HepG2 (cell line): Measurements from ENCODE around the gene DCTN1. TPM values are rescaled to one million over a fixed set of nuclear protein-coding genes. Genes with fewer than 3 reads are reported as not detected.

Experiments used
- ATAC-seq: fragments of 200-7000 bp; cut with Tn5 transposase; 3 replicates; pipeline ENCODE4 v1.9.1; 2020; ENCODE audit warnings: mild to moderate bottlenecking, moderate library complexity
- BruUV-seq: library from RNA; stranded (reverse); fragments of 400-500 nt; replicated peaks from 2 replicates; lab custom pipeline; 2021; lab: Mats Ljungman, UMichigan
- CTCF ChIA-PET: fragments of 300-600 bp; formaldehyde crosslinking; extraction: SDS; loops from one replicate; lab custom pipeline; 2021; ENCODE audit warnings: low total read pairs, inconsistent platforms, low intra/inter-chr PET ratio; lab: Yijun Ruan, JAX
- POLR2A ChIA-PET: fragments of 350-600 bp; sonication (Branson Sonifier 250); formaldehyde crosslinking; loops from one replicate; lab custom pipeline; 2020; ENCODE audit warnings: antibody characterized with exemption, inconsistent platforms; lab: Yijun Ruan, JAX
- DNase-seq: peaks from one replicate; pipeline ENCODE4 v3.0.0-alpha.2; 2015; ENCODE audit warnings: low spot score
- FAIRE-seq: peaks from 3 replicates; lab custom pipeline; 2011; peaks lifted over from hg19 to GRCh38; lab: Jason Lieb, UNC
- H2AFZ ChIP-seq: one replicate; pipeline ENCODE4 v1.6.1; 2011; ENCODE audit warnings: low read length, inconsistent platforms
- H3K27ac ChIP-seq: fragments of 300-600 bp; 3 replicates; pipeline ENCODE4 v1.8.0; 2011; ENCODE audit warnings: mixed run types, mild to moderate bottlenecking, mixed read lengths, low read length, inconsistent platforms; ENCODE audit not compliant: insufficient read depth; ENCODE audit errors: extremely low read length
- H3K27me3 ChIP-seq, 2 experiments: fragments of 200-600 bp in 1 of 2; 2 replicates in 1 of 2; 3 replicates in 1 of 2; pipeline versions ENCODE4 v1.6.0 to v1.8.0; 2011; ENCODE audit warnings: low read length in 2 of 2, mild to moderate bottlenecking in 2 of 2, moderate library complexity in 2 of 2, inconsistent platforms in 1 of 2; ENCODE audit not compliant: insufficient read depth in 2 of 2, control insufficient read depth in 1 of 2
- H3K36me3 ChIP-seq, 2 experiments: fragments of 200-600 bp in 1 of 2; replicated peaks in 1 of 2; 2 replicates in 1 of 2; 3 replicates in 1 of 2; pipeline versions ENCODE4 v1.5.1 to v1.8.0; 2011; ENCODE audit warnings: low read length in 2 of 2, inconsistent platforms in 1 of 2; ENCODE audit not compliant: insufficient read depth in 2 of 2, control insufficient read depth in 1 of 2
- H3K4me1 ChIP-seq: 2 replicates; pipeline ENCODE4 v1.5.1; 2012; ENCODE audit warnings: low read length, inconsistent platforms; ENCODE audit not compliant: insufficient read depth
- H3K4me2 ChIP-seq: 2 replicates; pipeline ENCODE4 v1.6.0; 2011; ENCODE audit warnings: low read depth, low read length, inconsistent platforms
- H3K4me3 ChIP-seq, 3 experiments: fragments of 200-600 bp in 1 of 3; sonication (generic), shearing (Covaris generic) in 1 of 3; replicated peaks in 1 of 3; 2 replicates each; pipeline ENCODE4 v1.5.1; 2011 to 2016; ENCODE audit warnings: low read length in 3 of 3, inconsistent platforms in 2 of 3, low read depth in 2 of 3, mild to moderate bottlenecking in 2 of 3, control low read depth in 1 of 3, mixed read lengths in 1 of 3; ENCODE audit not compliant: insufficient read depth in 1 of 3
- H3K79me2 ChIP-seq: one replicate; pipeline ENCODE4 v1.6.1; 2011; ENCODE audit warnings: low read length, inconsistent platforms; ENCODE audit not compliant: insufficient read depth
- H3K9ac ChIP-seq: 2 replicates; pipeline ENCODE4 v1.6.0; 2011; ENCODE audit warnings: mild to moderate bottlenecking, low read depth, low read length, inconsistent platforms; ENCODE audit not compliant: insufficient read depth
- H3K9me3 ChIP-seq: 2 replicates; pipeline ENCODE4 v1.5.1; 2012; ENCODE audit warnings: mild to moderate bottlenecking, low read length
- H4K20me1 ChIP-seq: 2 replicates; pipeline ENCODE4 v1.6.0; 2011; ENCODE audit warnings: inconsistent platforms, mild to moderate bottlenecking, low read length, moderate library complexity; ENCODE audit not compliant: insufficient read depth
- ATF7 ChIP-seq, 2 experiments: fragments of 450-650 bp in 1 of 2; sonication (generic) in 1 of 2; formaldehyde crosslinking in 1 of 2; IDR thresholded peaks; 2 replicates each; pipeline versions ENCODE4 v1.4.0 to v1.6.1; 2016 to 2020; ENCODE audit warnings: antibody characterized with exemption in 1 of 2, mild to moderate bottlenecking in 1 of 2, missing genetic modification reagents in 1 of 2
- CCDC6 ChIP-seq: sonication (generic); formaldehyde crosslinking; IDR thresholded peaks from 2 replicates; pipeline ENCODE4 v1.8.1; 2022; ENCODE audit warnings: mild to moderate bottlenecking, missing genetic modification reagents, moderate library complexity
- CSRNP1 ChIP-seq: sonication (generic); formaldehyde crosslinking; IDR thresholded peaks from 2 replicates; pipeline ENCODE4 v1.8.1; 2023; ENCODE audit warnings: mild to moderate bottlenecking, missing genetic modification reagents
- DMAP1 ChIP-seq: IDR thresholded peaks from 2 replicates; pipeline ENCODE4 v1.6.1; 2016
- EZH2 ChIP-seq: conservative IDR thresholded peaks from 2 replicates; pipeline ENCODE4 v1.6.1; 2012; ENCODE audit warnings: mild to moderate bottlenecking, low read depth, low read length, moderate library complexity
- HIVEP1 ChIP-seq: sonication (generic); formaldehyde crosslinking; IDR thresholded peaks from 2 replicates; pipeline ENCODE4 v1.4.0; 2020; ENCODE audit warnings: mild to moderate bottlenecking, missing genetic modification reagents
- KDM5B ChIP-seq: sonication (generic); formaldehyde crosslinking; IDR thresholded peaks from 2 replicates; pipeline ENCODE4 v1.4.0; 2020; ENCODE audit warnings: missing genetic modification reagents, mild to moderate bottlenecking, borderline replicate concordance
- MYPOP ChIP-seq: sonication (generic); formaldehyde crosslinking; IDR thresholded peaks from 2 replicates; pipeline ENCODE4 v1.8.1; 2023; ENCODE audit warnings: mild to moderate bottlenecking, moderate library complexity, missing genetic modification reagents
- NR2F1 ChIP-seq, 2 experiments: fragments of 450-650 bp in 1 of 2; formaldehyde crosslinking in 1 of 2; IDR thresholded peaks; 2 replicates each; pipeline versions ENCODE4 v1.5.0 to v1.6.1; 2016 to 2020; ENCODE audit warnings: mild to moderate bottlenecking in 1 of 2, missing compliant biosample characterization in 1 of 2, missing genetic modification reagents in 1 of 2, moderate library complexity in 1 of 2
- SMAD9 ChIP-seq: sonication (generic); formaldehyde crosslinking; IDR thresholded peaks from 2 replicates; pipeline ENCODE4 v1.5.1; 2020; ENCODE audit warnings: mild to moderate bottlenecking, missing genetic modification reagents
- ZMAT3 ChIP-seq: sonication (generic); formaldehyde crosslinking; conservative IDR thresholded peaks from 2 replicates; pipeline ENCODE4 v1.7.0; 2021; ENCODE audit warnings: missing genetic modification reagents
- ZNF414 ChIP-seq: sonication (generic); formaldehyde crosslinking; IDR thresholded peaks from 2 replicates; pipeline ENCODE4 v1.5.0; 2020; ENCODE audit warnings: missing genetic modification reagents
- ZNF512 ChIP-seq: sonication (generic); formaldehyde crosslinking; IDR thresholded peaks from 2 replicates; pipeline ENCODE4 v1.4.0; 2020; ENCODE audit warnings: mild to moderate bottlenecking, missing genetic modification reagents
- ZNF891 ChIP-seq: sonication (generic); formaldehyde crosslinking; IDR thresholded peaks from 2 replicates; pipeline ENCODE4 v1.5.0; 2020; ENCODE audit warnings: mild to moderate bottlenecking, missing genetic modification reagents
- WGBS: methylation state at CpG from one replicate; pipeline ENCODE4 v1.1.6; 2017; ENCODE audit warnings: low lambda C conversion rate; 5-methylcytosine and 5-hydroxymethylcytosine counted together
- in situ Hi-C: cut with HindIII; loops from 2 replicates; pipeline ENCODE4 v1.10.0; 2017; ENCODE audit warnings: low pct_unique_long_range_greater_than_20kb; ENCODE audit not compliant: extremely low pct_ligation_motif_present
- intact Hi-C: fragments of 100-400 bp; cut with micrococcal nuclease; formaldehyde crosslinking; loops from one replicate; pipeline ENCODE4 v1.10.0; 2022; ENCODE audit not compliant: unreplicated experiment
- polyA plus RNA-seq, 8 experiments: library from polyadenylated mRNA; depleted of rRNA in 3 of 8; stranded (reverse) in 7 of 8; unstranded in 1 of 8; fragments of >200 nt; fragmentation: Illumina TruSeq in 4 of 8; extraction: Trizol in 4 of 8; gene quantifications; 2 replicates each; pipeline versions ENCODE4 v1.2.1 to v1.2.3, GENCODE V29; 2011 to 2016; ENCODE audit warnings: low read depth in 4 of 8, missing spikeins in 1 of 8, mixed read lengths in 1 of 8; ENCODE audit not compliant: insufficient read depth in 1 of 8
- total RNA-seq, 5 experiments: library from RNA; depleted of rRNA; stranded (reverse); fragments of >200 nt; fragmentation: Illumina TruSeq; extraction: Trizol; gene quantifications; 2 replicates each; pipeline ENCODE4 v1.2.3, GENCODE V29; 2016; ENCODE audit warnings: low read depth in 1 of 5

The DCTN1 gene
- total and polyA plus RNA-seq, 2 of the 13 experiments (the other 11 are each of a cell fraction or from before 2014, with no cell fraction given) = 73.2 to 122 TPM

- no peak for TF ChIP-seq CSRNP1 (CRISPR knock-in tag)
- no peak for TF ChIP-seq EZH2
- no peak for TF ChIP-seq ZNF891 (CRISPR knock-in tag)
Measured at GRCh38 chr2:74332550-74333174, 47.4 kb downstream of the DCTN1 start (continued).

GRCh38 chr2:74328573-74328972, 51.5 kb downstream of the DCTN1 start:
- in situ Hi-C loops = no loop called here
- TF ChIP-seq KDM5B (CRISPR knock-in tag) (no peak), ZNF414 (CRISPR knock-in tag) (no peak), DMAP1 (CRISPR knock-in tag) (no peak), SMAD9 (CRISPR knock-in tag) (no peak), CCDC6 (CRISPR knock-in tag) (no peak), MYPOP (CRISPR knock-in tag) (no peak), ATF7 (IDR thresholded peaks at IDR 0.05) (no peak), ATF7 (CRISPR knock-in tag; IDR thresholded peaks at IDR 0.05) (no peak), NR2F1 (CRISPR knock-in tag; IDR thresholded peaks at IDR 0.05) (no peak), ZNF512 (no peak), HIVEP1 (CRISPR knock-in tag) (no peak), ZMAT3 (CRISPR knock-in tag) (no peak)

More at GRCh38 chr2:74328573-74328972, 51.5 kb downstream of the DCTN1 start:
- no peaks in the 10 kb centered on the region for H3K9me3 ChIP-seq
- ChIA-PET CTCF (no interaction called here), POLR2A (no interaction called here)
- H3K36me3 ChIP-seq = no peaks in the 10 kb centered on the region
- no peak for DNase-seq
- intact Hi-C loops = no loop called here
- no peak for FAIRE-seq
- no peak overlapping the region for H3K9ac ChIP-seq
- H3K4me3 ChIP-seq = no peak overlapping the region
- WGBS = 21% methylated on average over 2 of the region's 2 CpGs
- no TSS peak for BruUV-seq
- H3K79me2 ChIP-seq = no peaks in the 10 kb centered on the region
- no peak overlapping the region for H3K27ac ChIP-seq
- H3K4me2 ChIP-seq = no peak overlapping the region
- no peaks in the 10 kb centered on the region for H4K20me1 ChIP-seq
- no peak for ATAC-seq
- H2AFZ ChIP-seq = no peak overlapping the region
- no peaks in the 10 kb centered on the region for H3K4me1 ChIP-seq
- H3K27me3 ChIP-seq = no peaks in the 10 kb centered on the region
